ENCODE results near the gene TBRG1. TPM values are rescaled to one million over a fixed set of nuclear protein-coding genes. Genes with fewer than 3 reads are reported as not detected.

The TBRG1 gene
- total RNA-seq, 1 experiment from 2014 or later: 20.6 TPM

GRCh38 chr11:124658986-124659385, 36.3 kb downstream of the TBRG1 start:
- no peak overlapping the region for H3K9ac ChIP-seq (ENCODE audit: low read length)

GRCh38 chr11:124661553-124661952, 38.9 kb downstream of the TBRG1 start:
- no TSS peak for BruUV-seq (replicated peaks)

More at GRCh38 chr11:124658986-124659385, 36.3 kb downstream of the TBRG1 start:
- peaks cover 4% of the 10 kb centered on the region; the same call in 1 of the 2 replicates for H3K36me3 ChIP-seq (ENCODE audit: low read depth, low read length)
- no peaks in the 10 kb centered on the region for H3K9me2 ChIP-seq (replicated peaks; ENCODE audit: low read length)
- no peaks in the 10 kb centered on the region for H4K20me1 ChIP-seq (ENCODE audit: low read length)
- no peak overlapping the region for H3K4me2 ChIP-seq (ENCODE audit: low read length)
- no peaks in the 10 kb centered on the region for H3K79me2 ChIP-seq (ENCODE audit: low read length)
- ChIA-PET CTCF (no interaction called here), POLR2A (ENCODE audit: unreplicated experiment) (no interaction called here)
- DNase-seq (no peak), ATAC-seq (no peak)
- no TSS peak for BruUV-seq (replicated peaks)
- intact Hi-C loops (cut with micrococcal nuclease): no loop called here
- H3K4me1 ChIP-seq (ENCODE audit: insufficient read depth, low read length): no peaks in the 10 kb centered on the region
- no peaks in the 10 kb centered on the region for H3F3A ChIP-seq (ENCODE audit: low read length, unreplicated experiment)
- H3K9me3 ChIP-seq (ENCODE audit: low read length): no peaks in the 10 kb centered on the region
- no peak overlapping the region for H2AFZ ChIP-seq (ENCODE audit: low read length)
- no peaks in the 10 kb centered on the region for H3K27me3 ChIP-seq (ENCODE audit: low read length)
- no peak overlapping the region for H3K27ac ChIP-seq (ENCODE audit: low read length)
- no peak for TF ChIP-seq EZH2phosphoT487 (IDR thresholded peaks at IDR 0.05; ENCODE audit: borderline replicate concordance, low read length)
- TF ChIP-seq EZH2 (IDR thresholded peaks at IDR 0.05; ENCODE audit: low read length, unreplicated experiment): no peak
- no peak for TF ChIP-seq CTCF (conservative IDR thresholded peaks at IDR 0.05; ENCODE audit: low read depth, low read length)
- H3K4me3 ChIP-seq (ENCODE audit: low read length): no peak overlapping the region

More at GRCh38 chr11:124661553-124661952, 38.9 kb downstream of the TBRG1 start:
- H3K9me3 ChIP-seq (ENCODE audit: low read length): no peaks in the 10 kb centered on the region
- H3F3A ChIP-seq (ENCODE audit: low read length, unreplicated experiment): no peaks in the 10 kb centered on the region
- intact Hi-C loops (cut with micrococcal nuclease): no loop called here
- H3K4me3 ChIP-seq (ENCODE audit: low read length): no peak overlapping the region
- no peaks in the 10 kb centered on the region for H3K27me3 ChIP-seq (ENCODE audit: low read length)
- H4K20me1 ChIP-seq (ENCODE audit: low read length): no peaks in the 10 kb centered on the region
- ChIA-PET POLR2A (ENCODE audit: unreplicated experiment) (no interaction called here), CTCF (no interaction called here)
- no peak overlapping the region for H3K9ac ChIP-seq (ENCODE audit: low read length)
- no peaks in the 10 kb centered on the region for H3K4me1 ChIP-seq (ENCODE audit: insufficient read depth, low read length)
- no peaks in the 10 kb centered on the region for H3K79me2 ChIP-seq (ENCODE audit: low read length)
- ATAC-seq: no peak
- H2AFZ ChIP-seq (ENCODE audit: low read length): no peak overlapping the region
- H3K27ac ChIP-seq (ENCODE audit: low read length): no peak overlapping the region
- peaks cover 4% of the 10 kb centered on the region; the same call in 1 of the 2 replicates for H3K36me3 ChIP-seq (ENCODE audit: low read depth, low read length)
- TF ChIP-seq CTCF (conservative IDR thresholded peaks at IDR 0.05; ENCODE audit: low read depth, low read length): no peak
- no peak for TF ChIP-seq EZH2phosphoT487 (IDR thresholded peaks at IDR 0.05; ENCODE audit: borderline replicate concordance, low read length)
- TF ChIP-seq EZH2 (IDR thresholded peaks at IDR 0.05; ENCODE audit: low read length, unreplicated experiment): no peak
- no peak for DNase-seq
- H3K4me2 ChIP-seq (ENCODE audit: low read length): no peak overlapping the region
- H3K9me2 ChIP-seq (replicated peaks; ENCODE audit: low read length): no peaks in the 10 kb centered on the region
